ENCODE data around the gene PAPOLA. TPM values are rescaled to one million over a fixed set of nuclear protein-coding genes. Genes with fewer than 3 reads are reported as not detected.

Gene PAPOLA
- total RNA-seq, 6 experiments from 2014 or later, result 115 to 148 (median 130) TPM

GRCh38 chr14:96516351-96516750, 14.2 kb downstream of the PAPOLA start:
- peak overlapping the region; percentile 18; the same call in 1 of the 2 replicates for H3K27ac Mint-ChIP-seq
- TF ChIP-seq, protein P1, sequence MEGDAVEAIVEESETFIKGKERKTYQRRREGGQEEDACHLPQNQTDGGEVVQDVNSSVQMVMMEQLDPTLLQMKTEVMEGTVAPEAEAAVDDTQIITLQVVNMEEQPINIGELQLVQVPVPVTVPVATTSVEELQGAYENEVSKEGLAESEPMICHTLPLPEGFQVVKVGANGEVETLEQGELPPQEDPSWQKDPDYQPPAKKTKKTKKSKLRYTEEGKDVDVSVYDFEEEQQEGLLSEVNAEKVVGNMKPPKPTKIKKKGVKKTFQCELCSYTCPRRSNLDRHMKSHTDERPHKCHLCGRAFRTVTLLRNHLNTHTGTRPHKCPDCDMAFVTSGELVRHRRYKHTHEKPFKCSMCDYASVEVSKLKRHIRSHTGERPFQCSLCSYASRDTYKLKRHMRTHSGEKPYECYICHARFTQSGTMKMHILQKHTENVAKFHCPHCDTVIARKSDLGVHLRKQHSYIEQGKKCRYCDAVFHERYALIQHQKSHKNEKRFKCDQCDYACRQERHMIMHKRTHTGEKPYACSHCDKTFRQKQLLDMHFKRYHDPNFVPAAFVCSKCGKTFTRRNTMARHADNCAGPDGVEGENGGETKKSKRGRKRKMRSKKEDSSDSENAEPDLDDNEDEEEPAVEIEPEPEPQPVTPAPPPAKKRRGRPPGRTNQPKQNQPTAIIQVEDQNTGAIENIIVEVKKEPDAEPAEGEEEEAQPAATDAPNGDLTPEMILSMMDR (IDR thresholded peaks at IDR 0.05), result no peak
- peaks cover 4% of the 10 kb centered on the region; the same call in 1 of the 2 replicates for H3K36me3 Mint-ChIP-seq (ENCODE audit: low read depth)
- no peak for DNase-seq
- H3K27me3 Mint-ChIP-seq (ENCODE audit: insufficient read depth), result peaks cover 1% of the 10 kb centered on the region; the same call in 1 of the 2 replicates
- peaks cover 39% of the 10 kb centered on the region for H3K4me1 Mint-ChIP-seq (ENCODE audit: low read depth)
- no peak overlapping the region for H3K4me3 Mint-ChIP-seq
- no peaks in the 10 kb centered on the region for H3K9me3 Mint-ChIP-seq

GRCh38 chr14:96519970-96520369, 17.8 kb downstream of the PAPOLA start:
- DNase-seq, result no peak
- TF ChIP-seq, protein P1 (IDR thresholded peaks at IDR 0.05), result no peak
- no peaks in the 10 kb centered on the region for H3K27me3 Mint-ChIP-seq (ENCODE audit: insufficient read depth)
- peaks cover 20% of the 10 kb centered on the region for H3K4me1 Mint-ChIP-seq (ENCODE audit: low read depth)
- no peaks in the 10 kb centered on the region for H3K9me3 Mint-ChIP-seq
- peaks cover 6% of the 10 kb centered on the region for H3K36me3 Mint-ChIP-seq (ENCODE audit: low read depth)
- no peak overlapping the region for H3K27ac Mint-ChIP-seq
- H3K4me3 Mint-ChIP-seq, result no peak overlapping the region

DNA sequence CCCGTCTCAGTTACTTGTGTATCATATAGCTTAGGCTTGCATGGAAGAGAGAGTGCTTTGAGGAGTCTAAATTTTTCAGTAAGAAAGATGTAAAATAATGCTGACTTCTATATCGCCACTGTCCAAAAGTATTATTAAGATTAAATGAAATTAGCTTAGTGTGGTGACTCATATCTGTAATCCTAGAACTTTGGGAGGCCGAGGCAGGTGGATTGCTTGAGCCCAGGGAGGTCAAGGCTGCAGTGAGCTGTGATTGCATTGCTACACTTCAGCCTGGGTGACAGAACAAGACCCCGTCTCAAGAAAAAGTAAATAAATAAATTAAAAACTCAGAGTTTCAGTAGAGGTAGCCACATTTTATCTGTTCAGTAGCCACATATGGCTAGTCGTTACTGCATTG, 23.3 kb downstream of the PAPOLA start:
- H3K27ac Mint-ChIP-seq, result no peak overlapping the region
- peaks cover 26% of the 10 kb centered on the region for H3K36me3 Mint-ChIP-seq (ENCODE audit: low read depth)

GRCh38 chr14:96532632-96533031, 30.4 kb downstream of the PAPOLA start:
- TF ChIP-seq, protein P1 (IDR thresholded peaks at IDR 0.05), result no peak
- no peak for DNase-seq
- Mint-ChIP-seq H3K4me1 (ENCODE audit: low read depth) (peaks cover under 1% of the 10 kb centered on the region), H3K36me3 (ENCODE audit: low read depth) (peaks cover 18% of the 10 kb centered on the region), H3K27ac (no peak overlapping the region), H3K27me3 (ENCODE audit: insufficient read depth) (no peaks in the 10 kb centered on the region), H3K4me3 (no peak overlapping the region), H3K9me3 (no peaks in the 10 kb centered on the region)

More for the DNA sequence above, 23.3 kb downstream of the PAPOLA start:
- Mint-ChIP-seq H3K4me3 (no peak overlapping the region), H3K9me3 (no peaks in the 10 kb centered on the region), H3K4me1 (ENCODE audit: low read depth) (peaks cover 11% of the 10 kb centered on the region), H3K27me3 (ENCODE audit: insufficient read depth) (no peaks in the 10 kb centered on the region)
- TF ChIP-seq, protein P1 (IDR thresholded peaks at IDR 0.05), result no peak
- DNase-seq, result no peak

DNA sequence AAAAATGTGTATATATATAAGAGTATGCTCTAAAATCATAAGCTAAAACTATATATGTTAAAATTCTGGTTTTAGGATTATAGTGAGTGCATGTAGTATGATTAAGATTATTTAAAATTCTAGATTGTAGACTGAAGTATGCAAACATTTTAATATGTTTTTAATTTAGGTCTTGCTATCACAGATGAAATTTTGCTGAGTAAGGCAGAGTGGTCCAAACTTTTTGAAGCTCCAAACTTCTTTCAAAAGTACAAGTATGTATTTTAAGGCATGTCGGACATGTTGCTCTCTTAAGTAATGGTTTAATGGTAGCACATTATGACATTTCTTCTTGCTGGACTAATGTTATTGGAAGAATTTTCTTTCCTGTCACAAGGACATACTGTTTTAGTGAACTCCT, 34.6 kb downstream of the PAPOLA start:
- no peaks in the 10 kb centered on the region; the same call in 1 of the 2 replicates for H3K27me3 Mint-ChIP-seq (ENCODE audit: insufficient read depth)
- TF ChIP-seq, protein P1 (IDR thresholded peaks at IDR 0.05), result no peak
- no peak overlapping the region for H3K27ac Mint-ChIP-seq
- peaks cover 19% of the 10 kb centered on the region for H3K4me1 Mint-ChIP-seq (ENCODE audit: low read depth)
- peaks cover 27% of the 10 kb centered on the region for H3K36me3 Mint-ChIP-seq (ENCODE audit: low read depth)
- no peak for DNase-seq
- no peak overlapping the region for H3K4me3 Mint-ChIP-seq
- no peaks in the 10 kb centered on the region for H3K9me3 Mint-ChIP-seq
